HG03378 (cell line): Measurements from ENCODE around the gene GSPT2.
"Not testable (repeated sequence)": the region's sequence is repeated elsewhere in the genome, so short reads cannot be mapped to it uniquely, and the experiment has no call there.

Experiments
- ATAC-seq: cut with Tn5 transposase; IDR thresholded peaks from one replicate; pipeline ENCODE4 v1.9.1; 2021; ENCODE audit warnings: mild to moderate bottlenecking, moderate library complexity; ENCODE audit not compliant: unreplicated experiment

The GSPT2 gene

DNA sequence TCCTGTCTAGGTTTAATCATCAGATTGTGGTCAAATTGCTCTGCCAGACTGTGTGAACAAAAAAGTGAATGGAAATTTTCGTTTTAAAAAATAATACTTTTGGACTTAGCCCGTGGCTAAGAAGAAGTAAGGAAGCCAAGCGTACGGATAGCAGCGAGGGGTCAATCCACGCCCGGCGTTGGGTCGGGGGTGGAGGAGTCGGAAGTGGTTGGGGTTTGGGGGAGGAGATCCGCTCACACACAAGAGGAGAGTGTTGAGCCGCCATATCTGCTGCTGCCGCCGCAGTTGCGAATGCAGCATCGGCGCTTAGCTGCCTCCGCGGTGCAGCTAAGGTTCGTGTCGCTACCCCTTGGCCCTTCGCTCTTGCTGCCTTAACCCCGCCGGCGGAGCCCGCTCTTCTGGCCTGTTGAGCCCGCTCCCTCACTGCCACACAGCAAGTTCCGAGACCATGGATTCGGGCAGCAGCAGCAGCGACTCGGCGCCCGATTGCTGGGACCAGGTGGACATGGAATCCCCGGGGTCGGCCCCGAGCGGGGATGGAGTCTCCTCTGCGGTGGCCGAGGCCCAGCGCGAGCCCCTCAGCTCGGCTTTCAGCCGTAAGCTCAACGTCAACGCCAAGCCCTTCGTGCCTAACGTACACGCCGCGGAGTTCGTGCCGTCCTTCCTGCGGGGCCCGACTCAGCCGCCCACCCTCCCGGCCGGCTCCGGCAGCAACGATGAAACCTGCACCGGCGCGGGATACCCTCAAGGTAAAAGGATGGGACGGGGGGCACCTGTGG is at the start of gene GSPT2:
GSPT2 (plus strand) TSS at position 264 of the 779 bp plus-strand sequence; CDS start at position 449, 185 bp downstream.
- peak; percentile 78 for ATAC-seq

DNA sequence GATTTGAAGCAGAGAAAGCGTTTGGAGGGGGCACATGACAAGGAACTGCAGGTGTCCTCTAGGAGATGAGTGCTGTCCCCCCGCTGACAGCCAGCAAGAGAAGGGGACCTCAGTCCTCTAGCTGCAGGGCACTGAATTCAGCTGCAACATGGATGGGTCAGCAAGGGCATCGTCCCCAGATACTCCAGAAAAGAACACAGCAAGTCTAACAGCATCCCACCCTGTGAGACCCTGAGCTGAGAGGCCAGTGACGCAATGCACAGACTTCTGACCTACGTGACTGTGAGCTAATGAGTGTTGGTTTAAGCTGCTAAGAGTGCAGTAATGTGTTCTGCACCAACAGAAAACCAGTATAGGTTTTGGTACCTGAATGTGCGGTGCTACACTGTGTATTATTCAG is 49.0 kb upstream of the GSPT2 start:
- no peak for ATAC-seq

DNA sequence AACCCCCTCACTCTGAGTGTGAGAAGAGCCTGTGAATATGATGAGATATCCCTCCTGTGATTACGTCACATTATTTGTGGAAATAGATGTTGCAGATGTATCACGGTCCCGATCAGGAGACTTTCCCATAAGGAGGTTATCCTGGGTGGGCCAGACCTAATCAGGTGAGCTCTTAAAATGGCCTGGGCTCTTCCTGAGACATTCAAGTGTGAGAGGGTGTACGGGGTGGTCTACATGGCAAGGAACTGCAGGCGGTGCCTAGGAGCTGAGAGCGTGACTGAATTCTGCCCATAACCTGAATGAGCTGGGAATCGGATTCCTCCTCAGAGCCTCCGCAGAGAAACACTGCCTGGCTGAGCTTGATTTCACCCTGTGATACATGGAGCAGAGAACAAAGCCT is 45.8 kb upstream of the GSPT2 start:
- no peak for ATAC-seq

DNA sequence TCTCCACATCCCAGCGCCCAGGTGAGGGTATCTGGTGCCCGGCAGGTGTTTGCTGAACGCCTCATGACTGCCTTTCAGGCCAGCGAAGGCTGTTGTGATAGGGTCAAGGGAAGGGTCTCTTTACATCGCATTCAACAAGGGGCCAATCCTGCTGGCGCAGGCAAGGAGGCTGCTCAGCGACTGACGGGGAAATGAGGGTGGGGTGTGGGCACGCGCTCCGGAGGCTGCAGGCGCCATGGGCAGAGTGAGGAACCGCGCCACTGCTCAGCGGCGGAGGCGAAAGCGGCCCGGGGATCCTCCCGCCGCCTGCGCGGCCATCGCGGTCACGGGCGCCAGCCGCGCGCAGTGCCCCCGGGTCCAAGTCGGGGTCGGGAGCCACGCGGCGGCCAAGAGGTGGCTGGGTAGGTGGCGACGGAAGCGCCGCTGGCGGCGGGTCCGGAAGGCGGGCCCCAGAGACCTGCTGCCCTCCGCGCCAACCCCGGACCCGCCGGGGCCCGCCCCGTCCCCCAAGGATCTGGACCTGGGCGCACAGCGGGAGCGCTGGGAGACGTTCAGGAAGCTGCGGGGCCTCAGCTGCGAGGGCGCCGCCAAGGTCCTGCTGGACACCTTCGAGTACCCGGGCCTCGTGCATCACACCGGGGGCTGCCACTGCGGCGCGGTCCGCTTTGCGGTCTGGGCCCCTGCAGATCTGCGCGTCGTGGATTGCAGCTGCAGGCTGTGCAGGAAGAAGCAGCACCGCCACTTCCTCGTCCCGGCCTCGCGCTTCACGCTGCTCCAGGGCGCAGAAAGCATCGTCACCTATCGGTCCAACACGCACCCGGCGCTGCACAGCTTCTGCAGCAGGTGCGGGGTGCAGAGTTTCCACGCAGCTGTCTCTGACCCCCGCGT is 32.7 kb upstream of the GSPT2 start, which contains the start of gene CENPVL1:
CENPVL1 (plus strand) TSS at position 236 of the 888 bp plus-strand sequence; CDS start at position 236, 0 bp downstream.
- not testable (repeated sequence) for ATAC-seq

DNA sequence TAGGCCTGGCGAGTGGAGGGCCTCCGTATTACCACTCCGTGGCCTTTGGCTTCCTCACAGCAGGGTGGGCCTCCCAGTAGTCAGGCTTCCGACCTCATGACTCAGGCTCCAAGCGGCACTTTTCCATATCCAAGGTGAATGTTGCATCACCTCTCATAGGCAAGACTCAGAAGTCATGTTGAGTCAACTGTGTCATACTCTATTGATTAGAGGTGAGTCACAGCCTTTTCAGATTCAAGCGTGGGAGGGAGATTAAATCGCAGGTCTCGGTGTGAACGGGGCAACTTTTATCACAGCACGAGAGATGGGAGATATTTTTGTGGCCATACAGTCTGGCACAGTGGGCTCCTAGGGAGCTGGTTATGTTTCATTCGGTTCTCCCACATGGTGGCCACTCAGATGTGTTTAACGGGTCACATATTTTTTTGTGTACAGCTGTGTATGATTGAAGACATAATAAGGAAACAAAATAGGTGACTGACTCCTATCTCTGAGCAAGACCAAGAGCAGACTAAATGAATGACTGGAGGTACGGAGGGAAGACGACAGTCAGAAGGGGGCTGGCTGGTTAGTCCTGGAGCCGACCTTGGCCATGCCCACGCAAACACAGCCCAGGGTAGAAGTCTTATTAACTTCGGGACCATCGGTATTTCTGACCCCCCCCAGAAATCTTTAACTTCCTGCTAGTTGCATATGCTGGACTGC is 30.1 kb upstream of the GSPT2 start:
- ATAC-seq, result not testable (repeated sequence)

DNA sequence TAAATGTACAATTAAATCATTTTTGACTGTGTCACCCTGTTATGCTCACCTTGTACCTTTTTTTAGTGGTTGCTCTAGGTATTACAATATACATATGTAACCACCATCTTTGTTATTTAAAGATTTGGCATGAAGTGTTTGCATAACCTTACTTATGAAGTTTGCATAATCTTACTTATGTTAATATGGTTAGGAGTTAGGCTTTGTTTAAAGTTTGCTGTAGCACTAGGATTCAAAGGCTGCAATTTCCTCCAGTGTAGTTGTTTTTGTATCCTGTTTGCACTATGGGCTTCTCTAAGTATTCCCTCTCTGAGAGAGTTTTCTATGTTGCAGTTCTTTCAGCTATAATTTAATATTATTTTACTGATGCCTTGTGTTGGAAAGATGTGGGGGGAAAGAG is 15.0 kb upstream of the GSPT2 start:
- ATAC-seq, result no peak

DNA sequence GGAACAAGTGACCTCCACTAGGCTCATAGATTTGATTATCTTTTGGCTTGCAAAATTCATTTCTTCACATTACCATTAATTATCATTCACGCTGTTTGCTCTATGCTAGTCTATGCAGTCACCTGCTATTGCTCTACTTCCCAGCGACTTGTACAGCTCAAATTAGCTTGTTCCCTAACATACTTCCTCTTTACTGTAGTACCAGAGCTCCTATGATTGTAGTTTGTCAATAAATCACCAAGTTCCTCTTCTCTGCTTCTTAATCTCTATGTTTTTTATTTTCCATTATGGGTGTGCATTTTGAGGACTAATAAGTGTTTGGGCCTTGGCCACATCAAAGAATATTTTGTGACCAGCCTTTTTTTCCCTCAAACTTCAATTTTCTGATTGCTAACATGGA is 6.2 kb upstream of the GSPT2 start:
- ATAC-seq, result no peak

DNA sequence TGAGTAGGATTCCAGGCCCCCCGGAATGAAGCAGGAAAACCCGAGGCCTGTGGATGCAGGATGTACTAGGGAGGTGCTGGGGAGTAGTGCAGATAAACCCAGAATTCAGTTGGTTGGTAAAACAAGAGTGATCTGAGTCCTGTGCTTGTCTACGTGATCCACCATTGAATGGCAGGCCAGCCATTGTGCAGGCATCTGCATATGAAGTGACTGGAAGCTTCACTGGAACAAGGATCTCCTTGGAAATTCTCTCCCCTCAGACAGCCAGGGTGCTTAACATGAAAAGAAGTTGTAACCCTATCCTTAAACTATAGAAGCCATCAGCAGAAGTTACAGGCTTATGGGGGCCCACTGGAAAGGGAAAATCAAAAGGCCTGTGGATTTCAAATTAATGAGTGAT is 656 bp upstream of the GSPT2 start:
- no peak for ATAC-seq

DNA sequence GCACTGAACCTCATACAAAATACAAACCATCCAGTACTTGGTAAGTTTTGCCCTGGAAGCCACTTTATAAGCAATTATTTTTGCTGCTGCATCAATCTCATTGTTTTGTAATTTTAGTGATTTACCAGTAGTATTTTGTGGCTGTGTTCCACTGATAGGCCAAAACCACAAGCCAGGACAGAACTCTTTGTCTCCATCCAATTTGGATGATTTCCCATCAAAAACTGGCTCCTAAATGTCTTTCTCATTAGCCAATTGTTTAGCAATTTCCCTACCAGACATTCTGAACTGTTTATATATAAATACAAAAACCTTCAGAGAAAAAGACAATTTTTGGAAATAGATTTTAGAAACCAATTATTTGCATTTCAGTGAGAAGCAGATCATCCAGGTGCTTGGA is 4.4 kb downstream of the GSPT2 start:
- ATAC-seq, result no peak

DNA sequence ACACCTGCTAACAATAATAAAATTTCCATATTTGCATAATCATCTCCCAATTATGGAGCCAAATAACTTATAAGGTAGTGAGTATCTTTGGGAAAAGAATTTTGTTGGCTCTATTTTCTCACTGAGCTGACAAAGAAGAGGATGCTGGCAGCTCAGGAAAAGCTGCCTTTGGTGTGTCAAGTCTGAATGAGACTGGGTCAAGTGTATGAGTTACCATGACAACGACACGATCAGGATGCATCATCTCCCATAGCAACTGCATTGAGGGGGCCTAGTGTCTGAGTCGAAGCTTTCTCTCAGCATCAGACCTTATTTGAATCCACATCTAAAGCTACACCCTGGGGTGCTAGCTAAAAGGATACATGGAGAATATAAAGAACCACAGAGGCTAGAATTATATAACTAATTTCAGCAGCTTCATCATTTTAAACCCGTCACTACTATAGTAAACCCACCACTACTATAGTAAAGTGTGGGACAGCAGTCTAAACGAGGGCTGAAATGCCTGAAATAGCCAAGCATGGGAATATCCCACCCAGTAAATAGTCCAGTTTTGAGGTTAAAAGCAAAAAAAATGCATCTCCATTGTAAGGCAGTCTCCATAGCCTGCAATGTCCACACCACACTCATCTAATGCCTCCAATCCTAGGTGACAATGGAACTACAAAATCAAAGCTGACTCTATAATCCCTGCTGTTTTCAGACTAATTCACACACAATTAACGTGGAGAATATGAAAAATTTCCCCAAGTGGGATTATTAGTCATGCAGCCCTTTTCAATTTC is 16.0 kb downstream of the GSPT2 start:
- ATAC-seq, result no peak

DNA sequence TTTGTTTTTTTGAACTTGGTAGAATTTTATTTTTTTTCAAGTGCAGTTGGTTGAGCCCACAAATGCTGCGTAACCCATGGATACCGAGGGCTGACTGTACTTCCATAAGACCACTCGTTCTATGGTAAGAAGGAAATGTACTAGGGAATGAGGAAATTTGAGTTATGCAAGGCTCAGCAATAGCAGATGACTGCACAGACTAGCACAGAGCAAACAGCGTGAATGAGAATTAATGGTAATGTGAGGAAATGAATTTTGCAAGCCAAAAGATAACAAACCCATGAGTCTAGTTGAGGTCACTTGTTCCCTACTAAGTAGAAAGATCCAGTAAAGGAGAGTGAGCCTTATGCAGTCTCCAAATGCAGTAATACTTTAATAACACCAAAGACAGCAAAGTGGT is 17.4 kb downstream of the GSPT2 start:
- ATAC-seq, result no peak

DNA sequence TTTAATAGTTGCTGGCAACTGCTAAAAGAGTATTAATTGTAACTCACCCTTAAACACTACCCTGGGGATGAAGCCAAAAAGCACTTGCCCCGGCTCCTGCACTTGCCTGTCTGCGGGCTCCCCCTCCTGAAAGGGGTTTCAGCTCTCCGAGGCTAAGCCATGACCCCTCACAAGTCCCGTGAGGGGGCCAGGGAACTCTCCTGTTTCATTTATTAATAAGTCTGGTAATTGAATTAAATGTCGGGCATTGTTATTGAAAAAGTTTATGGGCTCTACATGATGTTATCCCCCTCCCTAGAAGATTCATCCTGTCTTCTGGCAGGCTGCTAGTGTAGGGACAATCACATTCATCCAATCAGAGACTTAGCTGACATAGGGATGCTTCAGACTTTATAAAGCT is 23.3 kb downstream of the GSPT2 start:
- ATAC-seq, result no peak

DNA sequence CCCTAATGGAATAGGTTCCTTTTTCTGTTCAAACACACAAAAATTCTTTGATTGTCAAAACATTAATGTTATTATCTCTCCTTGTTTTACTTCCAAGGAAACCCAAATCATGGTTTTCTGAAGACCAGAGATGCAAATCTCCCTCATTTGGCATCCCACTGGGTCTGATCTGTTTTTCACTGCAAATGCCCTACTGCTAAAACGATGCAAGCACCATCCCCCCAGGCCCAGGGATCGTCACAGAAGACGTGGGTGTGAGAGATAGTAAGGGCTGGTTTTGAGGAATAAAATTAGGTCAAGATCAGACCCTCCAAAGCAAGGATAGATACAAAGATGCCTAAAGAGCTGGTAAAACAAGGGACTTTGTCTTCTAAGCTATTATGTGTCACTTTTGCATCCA is 33.6 kb downstream of the GSPT2 start:
- no peak for ATAC-seq

DNA sequence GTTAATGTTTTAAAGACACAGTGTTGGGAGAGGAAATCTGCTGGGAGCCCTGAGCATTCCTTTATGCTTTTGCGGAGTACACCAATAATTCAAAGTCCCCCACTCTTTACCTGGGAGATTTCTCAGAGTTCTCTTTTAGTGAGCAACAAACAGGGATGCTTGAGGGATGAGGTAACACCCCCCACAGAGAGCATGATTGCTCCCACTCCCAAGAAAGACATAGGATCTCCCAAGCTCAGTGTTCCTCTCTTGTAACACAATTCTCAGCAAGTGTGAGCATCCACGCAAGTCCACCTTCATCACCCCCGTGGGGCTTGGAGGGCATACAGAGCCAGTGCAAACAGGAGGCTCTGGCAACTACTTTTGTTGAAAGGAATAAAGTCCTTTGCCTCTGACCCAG is 36.1 kb downstream of the GSPT2 start:
- no peak for ATAC-seq

DNA sequence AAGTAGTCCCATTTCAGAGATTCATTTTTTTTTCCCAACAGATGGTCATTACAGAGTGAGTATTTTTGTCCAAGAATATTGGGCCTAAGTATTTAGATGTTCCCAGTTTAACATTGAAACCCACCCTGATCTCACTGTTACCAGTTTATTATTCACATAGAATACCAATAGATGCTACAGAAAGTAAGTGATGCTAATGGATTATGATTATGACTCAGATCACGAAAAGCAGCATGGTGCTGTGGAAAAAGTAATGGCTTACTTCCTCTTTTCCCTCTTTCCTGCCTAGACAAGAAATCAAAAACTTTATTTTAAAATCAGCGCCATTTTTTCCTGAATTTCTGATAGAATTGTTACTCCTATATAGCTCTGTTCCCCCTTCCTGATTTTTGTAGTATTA is 51.9 kb downstream of the GSPT2 start:
- no peak for ATAC-seq
